GM21737 (cell line): Measurements from ENCODE around the gene HS3ST5.
"Not testable (repeated sequence)": the region's sequence is repeated elsewhere in the genome, so short reads cannot be mapped to it uniquely, and the experiment has no call there.

Source experiments
- ATAC-seq: cut with Tn5 transposase; IDR thresholded peaks from one replicate; pipeline ENCODE4 v1.9.1; 2021; ENCODE audit warnings: mild to moderate bottlenecking, moderate library complexity; ENCODE audit not compliant: unreplicated experiment

HS3ST5 gene

DNA sequence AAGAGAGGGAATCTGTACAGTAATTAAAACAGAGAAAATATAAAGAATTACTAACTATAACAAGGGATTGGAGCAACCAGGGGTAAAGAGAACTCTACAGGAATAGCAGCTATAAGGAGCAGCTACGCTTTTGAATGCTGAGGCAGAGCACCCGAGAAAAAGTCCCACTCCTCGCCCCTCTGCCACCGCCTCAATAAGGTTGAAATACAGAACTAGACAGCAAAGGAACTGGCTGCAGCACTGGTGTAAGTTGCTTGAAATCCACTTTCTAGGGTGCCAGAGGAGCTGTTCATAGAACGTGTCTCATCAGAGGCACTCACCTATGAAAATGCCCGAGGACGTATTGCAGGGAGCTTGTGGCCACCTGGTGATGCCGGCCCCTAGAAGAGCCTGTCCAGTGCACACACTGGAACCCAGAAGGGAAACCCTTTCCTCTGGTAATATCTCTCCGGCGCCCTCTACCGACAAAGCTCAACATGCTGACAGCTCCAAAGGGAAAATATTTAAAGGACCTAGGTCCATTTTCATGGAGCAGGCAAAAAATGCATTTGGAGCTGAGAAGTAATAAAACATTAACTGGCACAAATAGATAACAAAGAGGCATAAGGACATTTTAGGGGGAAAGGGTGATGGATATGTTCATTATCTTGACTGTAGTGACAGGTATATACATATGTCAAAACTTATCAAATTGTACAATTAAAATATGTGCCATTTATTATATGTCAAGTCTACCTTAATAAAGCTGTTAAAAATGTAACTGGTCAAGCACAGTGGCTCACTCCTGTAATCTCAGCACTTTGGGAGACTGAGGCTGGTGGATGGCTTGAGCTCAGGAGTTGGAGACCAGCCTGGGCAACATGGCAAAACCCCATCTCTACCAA is 234.5 kb downstream of the HS3ST5 start:
- no peak for ATAC-seq

- no peak for ATAC-seq
Measured at GRCh38 chr6:114106020-114106419, 236.8 kb downstream of the HS3ST5 start.

DNA sequence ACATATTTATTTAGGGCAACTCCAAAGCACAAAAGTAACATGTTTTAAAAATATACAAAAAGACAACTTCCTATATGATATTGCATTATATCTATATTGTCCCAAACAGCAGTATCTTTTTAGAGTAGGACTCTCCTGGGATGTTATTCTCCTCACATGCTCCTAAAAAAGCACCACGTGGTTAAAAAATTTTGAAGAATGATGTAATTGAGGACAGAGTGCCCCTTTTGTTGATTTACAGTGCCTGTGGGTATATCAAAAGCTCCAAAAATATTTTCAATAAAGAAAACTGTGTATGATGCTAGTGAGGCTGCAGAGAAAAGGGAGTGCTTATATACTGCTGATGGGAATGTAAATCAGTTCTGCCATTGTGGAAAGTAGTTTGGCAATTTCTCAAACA is 241.6 kb downstream of the HS3ST5 start:
- ATAC-seq: no peak

DNA sequence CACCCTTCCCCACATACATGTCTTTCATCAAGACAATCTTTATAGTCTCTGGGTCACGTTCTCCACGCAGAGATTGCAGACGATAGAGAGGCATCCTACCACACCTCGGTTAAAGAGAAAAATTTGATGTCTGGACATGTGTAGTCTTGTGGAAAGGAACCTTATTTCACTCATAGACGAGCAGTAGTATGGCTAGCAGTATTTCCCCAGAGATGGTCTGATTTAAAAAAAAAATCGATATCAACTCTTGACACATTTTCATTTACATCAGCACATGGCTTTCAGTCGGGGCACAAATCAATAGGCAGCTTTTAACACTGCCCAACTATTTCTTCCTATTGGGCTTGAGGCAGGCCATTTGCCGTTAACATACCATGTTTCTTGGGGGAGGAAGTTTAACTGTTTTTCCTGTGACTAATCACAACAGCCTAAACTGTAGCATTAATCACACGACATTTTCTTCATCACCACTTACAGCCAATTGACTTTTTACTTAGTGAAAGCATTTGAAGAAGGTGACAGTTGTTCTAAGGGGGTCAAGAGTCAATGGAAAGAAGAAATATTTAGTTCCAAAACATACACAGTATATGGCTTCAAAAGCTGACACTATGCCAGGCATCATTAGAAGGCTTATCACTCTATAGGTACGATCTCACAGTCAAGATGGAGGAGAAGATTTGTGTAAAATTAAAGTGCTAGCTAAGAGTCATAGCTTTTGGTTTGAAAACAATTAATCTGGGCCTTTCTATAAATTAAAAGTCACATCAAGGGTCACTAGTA is 242.4 kb downstream of the HS3ST5 start:
- no peak for ATAC-seq

- ATAC-seq: no peak
Measured at GRCh38 chr6:114096561-114097172, 246.2 kb downstream of the HS3ST5 start.

DNA sequence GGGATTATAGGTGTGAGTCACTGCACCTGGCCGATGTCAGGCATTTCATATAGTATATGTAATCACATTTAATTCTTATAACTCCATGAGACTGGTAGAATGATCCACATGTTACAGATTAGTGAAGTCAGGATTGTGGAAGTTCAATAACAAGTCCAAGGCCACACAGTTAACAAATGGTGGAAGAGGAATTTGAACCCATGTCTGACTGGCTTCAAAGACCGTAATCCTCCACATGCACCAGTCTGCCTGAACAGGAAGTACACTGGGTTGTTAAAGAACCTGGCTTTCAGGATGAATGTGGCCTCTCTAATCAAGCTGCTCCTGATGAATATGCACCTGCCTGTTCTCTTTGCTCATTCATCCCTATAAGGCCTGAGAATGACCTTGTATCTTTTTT is 249.9 kb downstream of the HS3ST5 start:
- no peak for ATAC-seq

GRCh38 chr6:114090626-114091025 is 252.2 kb downstream of the HS3ST5 start:
- no peak for ATAC-seq

DNA sequence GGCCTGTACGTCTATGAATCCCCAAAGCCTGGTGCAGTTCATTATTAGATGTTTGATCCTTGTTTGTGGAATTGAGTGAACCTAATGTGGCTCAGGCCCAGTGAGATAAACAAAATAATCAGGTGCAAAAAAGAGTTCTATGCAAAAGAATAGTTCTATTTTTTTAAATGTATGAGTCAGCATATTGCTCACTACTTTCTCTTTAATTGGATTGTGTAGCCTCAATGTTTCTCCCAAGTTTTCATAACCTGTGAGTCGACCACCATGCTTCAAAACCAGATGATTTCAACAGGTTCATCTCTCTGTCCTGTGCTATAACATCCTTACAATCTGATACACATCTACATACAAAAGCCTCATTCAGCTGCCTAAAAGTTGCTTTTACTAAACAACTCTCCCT is 255.3 kb downstream of the HS3ST5 start:
- ATAC-seq: no peak

DNA sequence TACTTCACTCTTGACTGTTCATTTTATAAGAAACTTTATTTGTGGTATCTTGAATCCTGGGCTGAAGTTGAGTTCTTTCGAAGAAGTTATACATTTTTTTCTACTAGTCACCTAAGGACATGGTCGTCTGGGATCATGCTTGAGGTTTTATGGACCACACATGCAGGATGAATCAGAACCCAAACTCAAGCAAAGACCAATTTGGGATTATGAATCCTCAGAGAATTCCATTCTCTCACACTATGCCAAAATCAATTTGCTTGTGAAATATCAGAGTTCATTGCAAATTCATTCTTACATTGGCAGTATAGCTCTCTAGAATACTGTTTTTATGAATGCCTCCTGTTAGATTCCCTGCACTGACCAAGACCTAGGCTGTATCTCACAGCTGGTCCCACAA is 257.6 kb downstream of the HS3ST5 start:
- ATAC-seq: no peak

DNA sequence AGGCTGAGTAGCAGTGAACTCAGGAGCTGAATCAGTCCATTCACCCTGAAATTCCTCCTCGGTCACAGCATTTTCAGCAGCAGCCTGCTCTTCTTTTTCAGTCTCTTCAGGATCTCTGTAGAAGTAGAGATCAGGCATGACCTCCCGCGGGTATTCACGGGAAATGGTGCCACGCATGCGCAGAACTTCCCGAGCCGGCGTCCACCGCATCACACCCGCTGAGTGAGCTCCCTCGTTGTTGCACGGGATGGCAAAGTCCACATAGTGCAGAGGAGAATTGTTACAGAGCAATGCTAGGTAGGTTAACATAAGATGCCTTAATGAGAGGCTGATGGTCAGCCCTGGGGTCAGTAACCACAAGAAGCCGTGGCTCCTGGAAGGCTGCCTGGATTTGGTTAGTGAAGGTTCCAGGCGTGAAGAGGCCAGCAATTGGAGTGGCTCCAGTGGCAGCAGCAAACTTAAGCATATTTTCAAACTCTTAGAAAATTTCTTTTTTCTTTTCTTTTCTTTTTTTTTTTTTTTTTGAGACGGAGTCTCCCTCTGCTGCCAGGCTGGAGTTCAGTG is 258.4 kb downstream of the HS3ST5 start:
- no peak for ATAC-seq

GRCh38 chr6:114083251-114083650 is 259.6 kb downstream of the HS3ST5 start:
- ATAC-seq: no peak

GRCh38 chr6:114081730-114082129 is 261.1 kb downstream of the HS3ST5 start:
- no peak for ATAC-seq

- no peak for ATAC-seq
Measured at GRCh38 chr6:114080891-114081510, 261.8 kb downstream of the HS3ST5 start.

GRCh38 chr6:114080410-114080809 is 262.4 kb downstream of the HS3ST5 start:
- ATAC-seq: not testable (repeated sequence)

DNA sequence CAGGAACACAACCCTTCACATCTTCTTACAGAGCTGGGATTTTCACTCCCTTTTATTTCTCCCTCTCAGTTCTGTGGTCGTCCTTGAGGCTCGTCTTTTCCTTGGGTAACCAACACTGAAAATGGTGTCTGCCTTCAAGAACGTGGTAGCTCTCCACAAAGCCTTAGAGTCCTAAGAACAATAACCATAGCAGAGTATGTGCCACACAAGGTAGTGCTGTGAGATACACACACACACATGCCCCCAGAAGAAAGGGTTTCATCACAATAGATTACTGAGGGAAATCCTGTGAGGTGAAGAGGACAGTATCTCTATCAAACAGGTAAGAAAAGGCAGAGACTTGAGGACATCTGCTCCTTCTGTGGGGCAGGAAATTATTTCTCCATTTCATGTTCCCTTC is 267.0 kb downstream of the HS3ST5 start:
- no peak for ATAC-seq

GRCh38 chr6:114075300-114075699 is 267.5 kb downstream of the HS3ST5 start:
- ATAC-seq: no peak

DNA sequence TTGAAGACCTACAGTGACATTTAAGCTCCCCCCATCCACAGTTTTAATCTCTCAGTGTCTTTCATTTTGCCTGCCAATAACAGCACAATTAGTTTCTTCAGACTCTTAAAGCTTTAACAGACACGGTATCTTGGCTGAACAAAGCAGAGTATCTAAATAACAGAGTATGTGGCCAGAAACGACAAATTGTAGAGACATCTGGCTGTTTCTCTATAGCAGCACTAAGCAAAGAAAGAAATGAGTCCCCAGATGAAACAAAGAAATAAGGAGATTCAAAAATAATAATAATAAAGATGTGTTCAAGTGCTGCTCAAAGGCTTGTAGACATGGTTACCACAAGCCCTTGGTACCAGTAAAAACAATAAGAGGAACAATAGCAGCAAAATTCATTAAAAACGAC is 274.1 kb downstream of the HS3ST5 start:
- no peak for ATAC-seq

DNA sequence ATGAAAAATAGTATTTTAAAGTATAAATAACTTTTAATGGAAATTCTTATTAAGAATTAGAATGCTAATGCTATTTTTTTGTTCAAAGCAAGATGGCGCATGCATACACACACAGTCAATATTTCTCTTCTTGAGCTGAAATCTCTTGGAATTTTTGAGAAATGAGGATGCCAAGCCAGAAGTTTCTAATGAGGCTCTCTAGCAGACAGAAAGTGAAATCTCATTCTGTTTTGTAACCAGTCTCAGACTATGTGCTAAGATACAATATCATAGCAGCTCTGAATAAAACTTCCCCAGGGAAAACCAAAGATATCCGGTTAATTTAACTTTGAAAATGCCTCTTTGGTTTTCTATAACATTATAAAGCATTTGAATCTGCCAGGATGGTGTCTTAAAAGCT is 274.7 kb downstream of the HS3ST5 start:
- no peak for ATAC-seq

DNA sequence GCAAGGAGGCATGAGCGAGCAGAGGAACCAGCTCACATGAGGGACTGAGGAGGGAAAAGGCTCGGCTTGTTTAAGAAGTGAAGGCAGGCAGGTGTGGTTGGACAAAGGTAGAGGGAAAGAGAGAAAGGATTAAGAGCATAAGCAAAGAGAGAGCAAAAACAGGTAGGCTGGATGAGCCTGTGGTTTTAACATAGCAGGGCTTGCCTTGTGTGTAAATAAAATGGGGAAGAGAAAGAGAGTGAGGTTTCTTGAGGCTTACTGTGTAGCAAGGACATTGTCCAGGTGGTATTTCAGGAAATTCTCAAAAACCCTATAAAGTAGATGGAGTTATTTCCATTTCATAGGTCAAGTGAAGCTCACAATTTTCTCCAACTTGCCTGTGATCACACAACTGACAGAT is 278.0 kb downstream of the HS3ST5 start:
- ATAC-seq: no peak

GRCh38 chr6:114063956-114064355 is 278.9 kb downstream of the HS3ST5 start:
- ATAC-seq: no peak

GRCh38 chr6:114062199-114062598 is 280.6 kb downstream of the HS3ST5 start:
- ATAC-seq: no peak
